ENCODE results near the gene PAFAH2.
"Not testable (repeated sequence)": the region's sequence is repeated elsewhere in the genome, so short reads cannot be mapped to it uniquely, and the experiment has no call there.

The PAFAH2 gene

GRCh38 chr1:25945761-25946160, 52.1 kb downstream of the PAFAH2 start:
- no peak overlapping the region for H3K4me3 ChIP-seq (ENCODE audit: low read depth, low read length)
- DNase-seq (ENCODE audit: low read depth), result no peak
- in situ Hi-C loops (cut with HindIII; ENCODE audit: low sequenced_read_pairs), result no loop called here
- no peak for TF ChIP-seq CTCF (IDR thresholded peaks at IDR 0.05; ENCODE audit: low read depth, low read length, missing control alignments)

- no peak for DNase-seq (ENCODE audit: low read depth)
- in situ Hi-C loops (cut with HindIII; ENCODE audit: low sequenced_read_pairs), result no loop called here
- H3K4me3 ChIP-seq (ENCODE audit: low read depth, low read length), result no peak overlapping the region
- TF ChIP-seq CTCF (IDR thresholded peaks at IDR 0.05; ENCODE audit: low read depth, low read length, missing control alignments), result no peak
These were observed 52.9 kb downstream of the PAFAH2 start for GRCh38 chr1:25944986-25945385.

GRCh38 chr1:25943511-25943910, 54.4 kb downstream of the PAFAH2 start:
- DNase-seq (ENCODE audit: low read depth); in situ Hi-C loops (cut with HindIII; ENCODE audit: low sequenced_read_pairs); H3K4me3 ChIP-seq (ENCODE audit: low read depth, low read length): not testable (repeated sequence)

GRCh38 chr1:25936947-25937346, 60.9 kb downstream of the PAFAH2 start:
- in situ Hi-C loops (cut with HindIII; ENCODE audit: low sequenced_read_pairs), result no loop called here
- peak; percentile 20 for DNase-seq (ENCODE audit: low read depth)
- no peak for TF ChIP-seq CTCF (IDR thresholded peaks at IDR 0.05; ENCODE audit: low read depth, low read length, missing control alignments)
- no peak overlapping the region for H3K4me3 ChIP-seq (ENCODE audit: low read depth, low read length)

- in situ Hi-C loops (cut with HindIII; ENCODE audit: low sequenced_read_pairs), result no loop called here
- H3K4me3 ChIP-seq (ENCODE audit: low read depth, low read length), result no peak overlapping the region
- no peak for DNase-seq (ENCODE audit: low read depth)
- no peak for TF ChIP-seq CTCF (IDR thresholded peaks at IDR 0.05; ENCODE audit: low read depth, low read length, missing control alignments)
These were observed 64.1 kb downstream of the PAFAH2 start for GRCh38 chr1:25933479-25934365.

GRCh38 chr1:25932811-25933400, 65.0 kb downstream of the PAFAH2 start:
- in situ Hi-C loops (cut with HindIII; ENCODE audit: low sequenced_read_pairs); H3K4me3 ChIP-seq (ENCODE audit: low read depth, low read length); DNase-seq (ENCODE audit: low read depth): not testable (repeated sequence)

GRCh38 chr1:25932321-25932720, 65.5 kb downstream of the PAFAH2 start:
- no peak for TF ChIP-seq CTCF (IDR thresholded peaks at IDR 0.05; ENCODE audit: low read depth, low read length, missing control alignments)
- in situ Hi-C loops (cut with HindIII; ENCODE audit: low sequenced_read_pairs), result no loop called here
- no peak overlapping the region for H3K4me3 ChIP-seq (ENCODE audit: low read depth, low read length)
- no peak for DNase-seq (ENCODE audit: low read depth)
